Endodermal cell (in vitro differentiated cells): ENCODE measurements around the gene ZNF236. TPM values are rescaled to one million over a fixed set of nuclear protein-coding genes. Genes with fewer than 3 reads are reported as not detected.

Source experiments
- DNase-seq: peaks from one replicate; pipeline ENCODE4 v3.0.0-alpha.2; 2017
- H3K27ac ChIP-seq: 2 replicates; pipeline ENCODE4 v1.5.1; 2013; ENCODE audit warnings: mild to moderate bottlenecking, low read depth, low read length, moderate library complexity
- H3K27me3 ChIP-seq: 2 replicates; pipeline ENCODE4 v1.6.1; 2013; ENCODE audit warnings: mild to moderate bottlenecking, low read length, moderate library complexity; ENCODE audit not compliant: insufficient read depth, control insufficient read depth, poor library complexity, severe bottlenecking
- H3K36me3 ChIP-seq: 2 replicates; pipeline ENCODE4 v1.7.0; 2013; ENCODE audit warnings: mild to moderate bottlenecking, low read length, moderate library complexity; ENCODE audit not compliant: control insufficient read depth, insufficient read depth
- H3K4me1 ChIP-seq: one replicate; pipeline ENCODE4 v1.7.0; 2013; ENCODE audit warnings: low read length; ENCODE audit not compliant: control insufficient read depth, insufficient read depth
- H3K4me3 ChIP-seq: 2 replicates; pipeline ENCODE4 v1.5.1; 2013; ENCODE audit warnings: mild to moderate bottlenecking, low read length, moderate library complexity
- H3K9ac ChIP-seq: 2 replicates; pipeline ENCODE4 v1.6.1; 2013; ENCODE audit warnings: mild to moderate bottlenecking, low read length, moderate library complexity; ENCODE audit not compliant: poor library complexity, severe bottlenecking; ENCODE audit errors: extremely low read depth
- H3K9me3 ChIP-seq: 2 replicates; pipeline ENCODE4 v1.6.1; 2013; ENCODE audit warnings: mild to moderate bottlenecking, low read length, moderate library complexity; ENCODE audit not compliant: control insufficient read depth
- H3K27ac Mint-ChIP-seq: 2 replicates; pipeline ENCODE4 v1.8.0; 2020; ENCODE audit warnings: mixed read lengths
- H3K27me3 Mint-ChIP-seq: 2 replicates; pipeline ENCODE4 v1.8.0; 2021; ENCODE audit warnings: mild to moderate bottlenecking, mixed read lengths; ENCODE audit not compliant: insufficient read depth
- H3K36me3 Mint-ChIP-seq: 2 replicates; pipeline ENCODE4 v1.8.0; 2020; ENCODE audit warnings: low read depth, mixed read lengths
- H3K4me1 Mint-ChIP-seq: 2 replicates; pipeline ENCODE4 v1.8.0; 2020; ENCODE audit warnings: mixed read lengths
- H3K4me3 Mint-ChIP-seq: 2 replicates; pipeline ENCODE4 v1.8.0; 2020; ENCODE audit warnings: mild to moderate bottlenecking, moderate library complexity, mixed read lengths
- H3K9me3 Mint-ChIP-seq: 2 replicates; pipeline ENCODE4 v1.8.0; 2020; ENCODE audit warnings: mild to moderate bottlenecking, mixed read lengths
- WGBS, 2 experiments: methylation state at CpG; one replicate each; pipeline versions ENCODE4 v1.1.5 to v1.1.7; 2013; ENCODE audit warnings: missing lambda C conversion rate in 2 of 2, mixed read lengths in 1 of 2; ENCODE audit not compliant: insufficient coverage in 1 of 2, insufficient read length in 1 of 2; 5-methylcytosine and 5-hydroxymethylcytosine counted together
- total RNA-seq, 2 donors: library from RNA; stranded (reverse); fragmentation: NEBNext Ultra II Directional in 1 of 2; extraction: Animal tissue kit (Norgen Biotek cat#: 25700) in 1 of 2; gene quantifications; 2 replicates in 1 of 2; 3 replicates in 1 of 2; pipeline ENCODE4 v1.2.1, GENCODE V29; 2021
- TF ChIP-seq, protein P1 (sequence below): fragments of 200-600 bp; sonication (generic); conservative IDR thresholded peaks from 2 replicates; pipeline ENCODE4 v1.5.0; 2021; ENCODE audit warnings: antibody characterized with exemption, mild to moderate bottlenecking

Gene ZNF236
- total RNA-seq, 2 donors from 2014 or later = 27.0 to 28.3 TPM

DNA sequence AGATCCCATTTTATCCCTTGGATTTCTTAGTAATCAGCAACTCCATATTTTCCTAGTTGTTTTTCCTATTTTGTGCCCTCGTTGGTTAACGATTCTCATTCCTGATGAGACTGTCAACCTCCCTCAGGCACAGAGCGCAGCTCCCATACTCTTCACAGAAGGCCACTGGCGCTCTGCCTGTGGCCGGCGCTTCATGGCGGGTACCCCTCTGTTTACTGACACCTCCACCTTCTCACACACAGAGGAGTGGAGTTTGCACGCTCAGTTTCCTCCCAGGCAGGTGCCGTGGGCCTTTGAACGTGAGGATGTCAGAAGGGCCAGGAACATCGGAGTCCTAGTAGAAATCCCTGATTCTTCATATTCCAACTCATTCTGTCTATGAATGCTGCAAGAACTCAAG lies 171.2 kb downstream of the ZNF236 start:
- H3K4me3 ChIP-seq = no peak overlapping the region
- TF ChIP-seq, protein P1, sequence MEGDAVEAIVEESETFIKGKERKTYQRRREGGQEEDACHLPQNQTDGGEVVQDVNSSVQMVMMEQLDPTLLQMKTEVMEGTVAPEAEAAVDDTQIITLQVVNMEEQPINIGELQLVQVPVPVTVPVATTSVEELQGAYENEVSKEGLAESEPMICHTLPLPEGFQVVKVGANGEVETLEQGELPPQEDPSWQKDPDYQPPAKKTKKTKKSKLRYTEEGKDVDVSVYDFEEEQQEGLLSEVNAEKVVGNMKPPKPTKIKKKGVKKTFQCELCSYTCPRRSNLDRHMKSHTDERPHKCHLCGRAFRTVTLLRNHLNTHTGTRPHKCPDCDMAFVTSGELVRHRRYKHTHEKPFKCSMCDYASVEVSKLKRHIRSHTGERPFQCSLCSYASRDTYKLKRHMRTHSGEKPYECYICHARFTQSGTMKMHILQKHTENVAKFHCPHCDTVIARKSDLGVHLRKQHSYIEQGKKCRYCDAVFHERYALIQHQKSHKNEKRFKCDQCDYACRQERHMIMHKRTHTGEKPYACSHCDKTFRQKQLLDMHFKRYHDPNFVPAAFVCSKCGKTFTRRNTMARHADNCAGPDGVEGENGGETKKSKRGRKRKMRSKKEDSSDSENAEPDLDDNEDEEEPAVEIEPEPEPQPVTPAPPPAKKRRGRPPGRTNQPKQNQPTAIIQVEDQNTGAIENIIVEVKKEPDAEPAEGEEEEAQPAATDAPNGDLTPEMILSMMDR = no peak
- H3K27me3 ChIP-seq = no peaks in the 10 kb centered on the region
- no peak overlapping the region for H3K9ac ChIP-seq
- Mint-ChIP-seq H3K9me3 (no peaks in the 10 kb centered on the region), H3K27ac (no peak overlapping the region), H3K27me3 (peaks cover 3% of the 10 kb centered on the region), H3K4me1 (peaks cover 14% of the 10 kb centered on the region), H3K36me3 (no peaks in the 10 kb centered on the region), H3K4me3 (no peak overlapping the region)
- DNase-seq = peak; percentile 27
- no peak overlapping the region for H3K27ac ChIP-seq
- H3K36me3 ChIP-seq = no peaks in the 10 kb centered on the region
- WGBS, 2 experiments = 94 to 97% methylated on average over 7 to 11 of the region's 11 CpGs
- no peaks in the 10 kb centered on the region for H3K9me3 ChIP-seq
- H3K4me1 ChIP-seq = peaks cover 3% of the 10 kb centered on the region

- H3K9me3 Mint-ChIP-seq = no peaks in the 10 kb centered on the region
- Histone ChIP-seq H3K4me1 (peaks cover 3% of the 10 kb centered on the region), H3K4me3 (no peak overlapping the region), H3K27me3 (no peaks in the 10 kb centered on the region), H3K9ac (no peak overlapping the region), H3K27ac (no peak overlapping the region), H3K9me3 (no peaks in the 10 kb centered on the region), H3K36me3 (no peaks in the 10 kb centered on the region)
- TF ChIP-seq, protein P1 = no peak
- H3K27ac Mint-ChIP-seq = no peak overlapping the region
- H3K4me3 Mint-ChIP-seq = no peak overlapping the region
- peaks cover 3% of the 10 kb centered on the region for H3K27me3 Mint-ChIP-seq
- peaks cover 14% of the 10 kb centered on the region for H3K4me1 Mint-ChIP-seq
- 90 to 93% methylated on average over 8 of the region's 8 CpGs for WGBS, 2 experiments
- DNase-seq = no peak
- no peaks in the 10 kb centered on the region for H3K36me3 Mint-ChIP-seq
Observed at GRCh38 chr18:76994086-76994654, 171.8 kb downstream of the ZNF236 start.

GRCh38 chr18:76995896-76996295 lies 173.5 kb downstream of the ZNF236 start:
- Histone ChIP-seq H3K9ac (no peak overlapping the region), H3K4me3 (no peak overlapping the region), H3K27ac (no peak overlapping the region), H3K4me1 (peaks cover 3% of the 10 kb centered on the region), H3K36me3 (no peaks in the 10 kb centered on the region), H3K27me3 (no peaks in the 10 kb centered on the region), H3K9me3 (no peaks in the 10 kb centered on the region)
- Mint-ChIP-seq H3K9me3 (no peaks in the 10 kb centered on the region), H3K4me3 (no peak overlapping the region), H3K4me1 (peaks cover 14% of the 10 kb centered on the region), H3K27me3 (peaks cover 3% of the 10 kb centered on the region), H3K36me3 (no peaks in the 10 kb centered on the region), H3K27ac (no peak overlapping the region)
- TF ChIP-seq, protein P1 = no peak
- 75 to 81% methylated on average over 4 to 7 of the region's 7 CpGs for WGBS, 2 experiments
- no peak for DNase-seq
